ENCODE data around the gene STK32C. TPM values are rescaled to one million over a fixed set of nuclear protein-coding genes. Genes with fewer than 3 reads are reported as not detected.

STK32C gene
- total and polyA plus RNA-seq, 10 of the 15 experiments (the other 5 are each of a cell fraction or from before 2014, with no cell fraction given): 1.5 to 18.1 (median 6.4) TPM

GRCh38 chr10:132162590-132163277 lies 145.0 kb downstream of the STK32C start:
- Histone ChIP-seq H3K9me3 (replicated peaks; ENCODE audit: control insufficient read depth, insufficient read depth, low read length) (no peaks in the 10 kb centered on the region), H3K79me2 (ENCODE audit: control insufficient read depth, insufficient read depth, low read length) (no peaks in the 10 kb centered on the region), H3K27ac (ENCODE audit: control insufficient read depth, insufficient read depth) (no peak overlapping the region), H4K20me1 (ENCODE audit: control insufficient read depth, insufficient read depth) (no peaks in the 10 kb centered on the region), H3K4me3 (no peak overlapping the region), H3K36me3 (ENCODE audit: control insufficient read depth in 2 of 2, insufficient read depth in 2 of 2, low read length in 1 of 2) (no peaks in the 10 kb centered on the region), H3K27me3 (replicated peaks in 1 of 2; ENCODE audit: control insufficient read depth in 2 of 2, insufficient read depth in 2 of 2, low read length in 1 of 2) (no peaks in the 10 kb centered on the region), H2AFZ (ENCODE audit: control insufficient read depth, low read depth, low read length) (no peak overlapping the region), H3K4me1 (ENCODE audit: control insufficient read depth, insufficient read depth, low read length) (peaks cover 3% of the 10 kb centered on the region; the same call in 1 of the 2 replicates), H3K9ac (ENCODE audit: control insufficient read depth, insufficient read depth, low read length) (no peak overlapping the region), H3K4me2 (ENCODE audit: control insufficient read depth, insufficient read depth) (no peak overlapping the region)
- ATAC-seq: no peak
- ChIA-PET RAD21 (ENCODE audit: unreplicated experiment) (no interaction called here), POLR2A (no interaction called here), SMC1A (ENCODE audit: uncharacterized antibody, unreplicated experiment) (no interaction called here), CTCF (interaction anchor here (1.2 kb wide), 1 partner anchor 20 kb away, joined by 3 read pairs; no protein-coding TSS in a partner anchor)
- WGBS (ENCODE audit: insufficient coverage, insufficient replicate concordance, low lambda C conversion rate, missing lambda C conversion rate): 50% methylated on average over 10 of the region's 10 CpGs
- no TSS peak for BruUV-seq (replicated peaks)
- no peak for DNase-seq (ENCODE audit: low read depth, low spot score)
- intact Hi-C loops (cut with micrococcal nuclease; ENCODE audit: unreplicated experiment) (no loop called here), in situ Hi-C loops (cut with MboI) (no loop called here)
- no peak for FAIRE-seq
- TF ChIP-seq ZBTB40 (IDR thresholded peaks at IDR 0.05; ENCODE audit: borderline replicate concordance): no peak
- TF ChIP-seq ZNF622 (IDR thresholded peaks at IDR 0.05): no peak
- TF ChIP-seq CBX5 (IDR thresholded peaks at IDR 0.05; ENCODE audit: low read depth): no peak
- TF ChIP-seq KDM1A (IDR thresholded peaks at IDR 0.05; ENCODE audit: borderline replicate concordance): no peak
- TF ChIP-seq CHD2 (IDR thresholded peaks at IDR 0.05; ENCODE audit: borderline replicate concordance, low read depth, low read length): no peak
- no peak for TF ChIP-seq EP300 (IDR thresholded peaks at IDR 0.05; ENCODE audit: borderline replicate concordance in 1 of 2, control insufficient read depth in 1 of 2, low read depth in 2 of 2, low read length in 2 of 2)
- TF ChIP-seq TAF1 (IDR thresholded peaks at IDR 0.05; ENCODE audit: borderline replicate concordance, low read depth, low read length): no peak
- TF ChIP-seq MEF2A (IDR thresholded peaks at IDR 0.05; ENCODE audit: insufficient read depth, low read depth, low read length): no peak
- TF ChIP-seq USF1 (IDR thresholded peaks at IDR 0.05; ENCODE audit: borderline replicate concordance, extremely low read length, insufficient read depth, low read depth, low read length): no peak
- TF ChIP-seq FOXM1 (IDR thresholded peaks at IDR 0.05; ENCODE audit: low read depth, low read length): no peak
- no peak for TF ChIP-seq KAT2A (conservative IDR thresholded peaks at IDR 0.05; ENCODE audit: control insufficient read depth, low read depth, low read length)
- no peak for TF ChIP-seq IKZF2 (IDR thresholded peaks at IDR 0.05)
- TF ChIP-seq MTA3 (IDR thresholded peaks at IDR 0.05; ENCODE audit: borderline replicate concordance, low read length): no peak
- no peak for TF ChIP-seq ELK1 (IDR thresholded peaks at IDR 0.05; ENCODE audit: low read depth, low read length)
- no peak for TF ChIP-seq RAD21 (IDR thresholded peaks at IDR 0.05; ENCODE audit: insufficient read depth, low read depth, low read length)
- no peak for TF ChIP-seq JUNB (IDR thresholded peaks at IDR 0.05)
- TF ChIP-seq CREM (IDR thresholded peaks at IDR 0.05; ENCODE audit: low read depth): no peak

All from GM12878 (cell line).